Natural killer cell treated with Interleukin-12 subunit alpha and Interleukin-12 subunit beta and Interleukin-15 and Interleukin-18, amount 100 ng/mL, for 72 hours (primary cell): ENCODE measurements around the gene CTSE. TPM values are rescaled to one million over a fixed set of nuclear protein-coding genes. Genes with fewer than 3 reads are reported as not detected.

ENCODE experiments used
- ATAC-seq, 2 donors: fragments of 150-1000 bp; cut with Tn5 transposase in 1 of 2; sonication (Bioruptor Pico), chemical (Tn5 transposase) in 1 of 2; 2 replicates each; pipeline ENCODE4 v1.10.0; 2021
- DNase-seq: peaks from one replicate; pipeline ENCODE4 v3.0.0; 2022; ENCODE audit warnings: low spot score
- H3K27ac Mint-ChIP-seq, 2 donors: 1 replicate in 1 of 2; 2 replicates in 1 of 2; pipeline ENCODE4 v1.8.0; 2022; ENCODE audit warnings: mixed read lengths in 2 of 2, mild to moderate bottlenecking in 1 of 2, moderate library complexity in 1 of 2
- H3K27me3 Mint-ChIP-seq, 2 donors: 1 replicate in 1 of 2; 2 replicates in 1 of 2; pipeline ENCODE4 v1.8.0; 2022; ENCODE audit warnings: mixed read lengths in 2 of 2
- H3K36me3 Mint-ChIP-seq: one replicate; pipeline ENCODE4 v1.8.0; 2022; ENCODE audit warnings: mixed read lengths
- H3K4me1 Mint-ChIP-seq, 2 donors: 1 replicate in 1 of 2; 2 replicates in 1 of 2; pipeline ENCODE4 v1.8.0; 2022; ENCODE audit warnings: low read depth in 2 of 2, mixed read lengths in 2 of 2, mild to moderate bottlenecking in 1 of 2
- H3K4me3 Mint-ChIP-seq: one replicate; pipeline ENCODE4 v1.8.0; 2022; ENCODE audit warnings: mixed read lengths
- H3K9me3 Mint-ChIP-seq: 2 replicates; pipeline ENCODE4 v1.8.0; 2022; ENCODE audit warnings: mixed read lengths
- total RNA-seq, 2 donors: library from RNA; stranded (reverse); gene quantifications; one replicate each; pipeline ENCODE4 v1.2.3, GENCODE V29; 2022

Gene CTSE
- total RNA-seq, 2 donors from 2014 or later = not detected

- no peak for ATAC-seq
- DNase-seq = no peak
- Mint-ChIP-seq H3K4me3 (no peak overlapping the region), H3K4me1 (peaks cover 24 to 25% of the 10 kb centered on the region in 2 donors), H3K9me3 (peaks cover 11% of the 10 kb centered on the region), H3K27ac (no peak overlapping the region), H3K27me3 (no peaks in the 10 kb centered on the region), H3K36me3 (no peaks in the 10 kb centered on the region)
Measured at GRCh38 chr1:205973377-205974232, 50.1 kb downstream of the CTSE start.

DNA sequence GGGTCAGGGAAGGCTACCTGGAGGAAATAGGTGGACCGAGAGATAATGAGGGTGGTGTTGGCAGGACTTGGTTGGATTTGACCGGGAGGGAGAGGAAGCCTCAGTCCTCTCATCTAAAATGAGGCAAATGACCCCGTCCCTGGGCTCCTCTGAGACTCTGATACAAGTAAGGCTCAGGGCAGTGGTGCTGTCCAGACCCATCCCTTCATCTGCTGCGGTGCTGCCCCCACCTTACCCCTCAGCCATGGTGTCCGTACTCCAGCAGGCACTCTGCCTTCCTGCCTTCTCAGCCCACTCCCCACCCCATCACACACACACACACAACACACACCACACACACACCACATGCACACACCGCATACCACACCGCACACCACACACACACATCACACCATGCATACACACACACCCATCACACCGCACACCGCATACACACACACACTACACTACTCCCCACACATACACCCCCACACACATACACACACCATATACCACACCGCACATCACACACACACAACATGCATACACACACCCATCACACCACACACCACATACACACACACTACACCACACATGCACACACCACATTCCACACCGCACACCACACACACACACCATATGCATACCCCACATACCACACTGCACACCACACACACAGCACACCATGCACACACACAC, 51.1 kb downstream of the CTSE start:
- no peaks in the 10 kb centered on the region for H3K27me3 Mint-ChIP-seq
- no peaks in the 10 kb centered on the region for H3K36me3 Mint-ChIP-seq
- H3K4me3 Mint-ChIP-seq = no peak overlapping the region
- ATAC-seq = peak; percentile 37 to 61
- H3K9me3 Mint-ChIP-seq = peaks cover 11% of the 10 kb centered on the region
- no peak for DNase-seq
- H3K27ac Mint-ChIP-seq = no peak overlapping the region
- H3K4me1 Mint-ChIP-seq = peaks cover 24 to 25% of the 10 kb centered on the region in 2 donors

GRCh38 chr1:205972081-205972480, 51.6 kb downstream of the CTSE start:
- no peaks in the 10 kb centered on the region for H3K36me3 Mint-ChIP-seq
- no peaks in the 10 kb centered on the region for H3K27me3 Mint-ChIP-seq
- ATAC-seq (no peak), DNase-seq (no peak)
- H3K9me3 Mint-ChIP-seq = peaks cover 11% of the 10 kb centered on the region
- peaks cover 24 to 25% of the 10 kb centered on the region in 2 donors for H3K4me1 Mint-ChIP-seq
- no peak overlapping the region for H3K4me3 Mint-ChIP-seq
- H3K27ac Mint-ChIP-seq = no peak overlapping the region

- H3K4me3 Mint-ChIP-seq = no peak overlapping the region
- ATAC-seq (no peak), DNase-seq (no peak)
- H3K36me3 Mint-ChIP-seq = no peaks in the 10 kb centered on the region
- H3K9me3 Mint-ChIP-seq = peaks cover 11% of the 10 kb centered on the region
- no peak overlapping the region for H3K27ac Mint-ChIP-seq
- H3K4me1 Mint-ChIP-seq = peaks cover 24 to 25% of the 10 kb centered on the region in 2 donors
- no peaks in the 10 kb centered on the region for H3K27me3 Mint-ChIP-seq
Measured at GRCh38 chr1:205971082-205971481, 52.6 kb downstream of the CTSE start.

DNA sequence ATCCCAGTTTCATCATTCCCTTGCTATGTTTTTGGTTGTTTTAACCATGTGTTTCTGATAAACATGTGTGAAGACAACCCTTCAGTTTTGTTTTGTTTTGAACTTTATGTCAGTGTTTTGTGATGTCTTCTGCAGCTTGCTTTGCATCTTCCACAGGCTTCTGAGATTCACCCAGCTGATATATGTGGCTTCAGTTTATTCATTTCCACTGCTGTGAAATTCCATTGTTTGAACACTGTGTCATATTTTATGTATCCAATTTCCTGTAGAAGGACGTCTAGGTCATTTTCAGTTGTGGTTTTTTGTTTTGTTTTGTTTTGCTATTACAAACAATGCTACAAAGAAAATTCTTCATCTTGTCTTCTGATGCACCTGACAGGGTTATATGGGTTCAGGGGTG, 53.2 kb downstream of the CTSE start:
- Mint-ChIP-seq H3K27me3 (no peaks in the 10 kb centered on the region), H3K36me3 (no peaks in the 10 kb centered on the region), H3K4me3 (no peak overlapping the region), H3K4me1 (peaks cover 24 to 25% of the 10 kb centered on the region in 2 donors), H3K27ac (no peak overlapping the region), H3K9me3 (peaks cover 11% of the 10 kb centered on the region)
- DNase-seq = no peak
- no peak for ATAC-seq

- DNase-seq = no peak
- H3K27ac Mint-ChIP-seq = no peak overlapping the region
- no peaks in the 10 kb centered on the region for H3K27me3 Mint-ChIP-seq
- no peak overlapping the region for H3K4me3 Mint-ChIP-seq
- no peaks in the 10 kb centered on the region for H3K36me3 Mint-ChIP-seq
- H3K9me3 Mint-ChIP-seq = peaks cover 3% of the 10 kb centered on the region
- no peak for ATAC-seq
- H3K4me1 Mint-ChIP-seq = peaks cover 15 to 16% of the 10 kb centered on the region in 2 donors
Measured at GRCh38 chr1:205969229-205969628, 54.5 kb downstream of the CTSE start.

DNA sequence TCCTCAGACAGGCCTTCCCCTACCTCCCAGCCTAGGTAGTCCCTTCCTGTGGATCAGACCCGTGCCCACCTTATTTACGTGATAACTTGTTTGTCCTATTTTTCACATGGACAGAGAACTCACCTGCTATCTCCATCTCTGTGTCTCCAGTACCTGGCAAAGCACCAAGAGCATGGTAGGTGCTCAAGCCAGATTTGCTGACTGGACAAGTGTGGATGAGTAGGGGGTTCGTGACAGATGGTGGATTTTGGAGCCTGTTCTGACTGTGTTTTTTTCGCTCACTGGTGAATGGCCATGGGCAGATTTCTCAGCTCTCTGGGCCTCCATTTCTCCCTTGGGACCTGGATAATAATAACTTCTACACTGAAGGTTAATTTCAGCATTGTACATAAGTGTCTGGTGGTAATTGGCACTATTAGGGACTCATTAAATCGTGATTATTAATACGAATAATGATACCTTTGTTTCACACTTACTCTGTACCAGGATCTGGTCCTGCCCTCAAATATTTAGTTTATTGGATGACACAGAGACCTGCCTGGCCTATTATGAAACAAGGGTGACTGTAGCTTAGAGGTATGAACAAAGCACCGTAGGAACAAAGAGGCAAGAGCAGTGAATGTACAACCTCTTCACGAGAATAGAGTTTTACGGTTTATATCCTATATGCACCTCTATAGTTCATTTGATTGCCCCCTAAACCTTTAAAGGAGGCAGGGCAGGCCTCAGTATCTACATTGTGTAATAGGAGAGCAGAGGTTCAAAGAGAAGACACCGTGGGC, 56.0 kb downstream of the CTSE start:
- H3K36me3 Mint-ChIP-seq = no peaks in the 10 kb centered on the region
- no peak for DNase-seq
- no peak overlapping the region for H3K27ac Mint-ChIP-seq
- peaks cover 1 to 2% of the 10 kb centered on the region in 2 donors for H3K4me1 Mint-ChIP-seq
- no peak for ATAC-seq
- no peaks in the 10 kb centered on the region for H3K9me3 Mint-ChIP-seq
- no peak overlapping the region for H3K4me3 Mint-ChIP-seq
- peaks cover 0 to 2% of the 10 kb centered on the region in 2 donors for H3K27me3 Mint-ChIP-seq

DNA sequence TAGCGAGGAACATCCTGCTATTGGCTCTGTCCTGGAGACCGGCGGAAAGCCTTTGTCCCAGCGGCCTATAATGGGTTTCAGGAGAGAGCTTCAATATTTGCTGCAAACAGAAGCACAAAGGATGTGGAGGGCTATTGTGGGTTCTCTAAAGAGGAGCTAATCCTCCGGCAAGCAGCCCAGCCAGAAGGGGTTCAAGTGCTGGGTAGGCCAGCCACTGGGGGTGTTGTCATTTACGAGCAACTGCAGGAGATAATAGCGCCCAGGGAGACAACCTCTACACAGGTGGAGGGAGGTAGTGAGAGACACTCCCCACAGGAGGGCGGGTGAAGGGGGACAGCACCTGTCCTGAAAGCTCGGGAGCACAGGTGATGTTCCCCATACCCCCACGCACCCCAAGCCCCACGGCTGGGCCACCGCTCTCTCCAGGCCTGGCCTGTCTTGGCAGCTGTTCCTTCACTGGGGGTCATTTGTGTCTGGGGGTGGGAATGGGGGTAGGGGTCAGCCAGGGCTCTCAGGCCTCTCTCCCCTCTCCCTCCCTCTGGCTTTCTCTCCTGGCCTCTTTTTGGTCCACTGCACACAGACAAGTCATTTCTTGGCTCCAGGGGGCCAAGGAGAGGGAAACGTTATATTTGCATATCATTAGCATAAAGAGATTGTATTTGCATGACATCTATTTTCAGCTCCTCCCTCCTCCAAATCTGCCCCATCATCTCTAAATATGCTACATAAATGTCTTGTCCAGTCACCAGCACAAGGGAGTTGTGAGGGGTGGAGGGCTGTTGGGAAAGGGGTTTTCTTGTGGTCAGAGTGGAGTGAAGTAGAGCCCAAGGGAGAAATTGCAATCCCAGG, 58.4 kb downstream of the CTSE start:
- DNase-seq (no peak), ATAC-seq (no peak)
- H3K9me3 Mint-ChIP-seq = no peaks in the 10 kb centered on the region
- no peaks in the 10 kb centered on the region for H3K4me1 Mint-ChIP-seq
- H3K27me3 Mint-ChIP-seq = peaks cover 5 to 13% of the 10 kb centered on the region in 2 donors
- no peaks in the 10 kb centered on the region for H3K36me3 Mint-ChIP-seq
- H3K4me3 Mint-ChIP-seq = no peak overlapping the region
- H3K27ac Mint-ChIP-seq = no peak overlapping the region

DNA sequence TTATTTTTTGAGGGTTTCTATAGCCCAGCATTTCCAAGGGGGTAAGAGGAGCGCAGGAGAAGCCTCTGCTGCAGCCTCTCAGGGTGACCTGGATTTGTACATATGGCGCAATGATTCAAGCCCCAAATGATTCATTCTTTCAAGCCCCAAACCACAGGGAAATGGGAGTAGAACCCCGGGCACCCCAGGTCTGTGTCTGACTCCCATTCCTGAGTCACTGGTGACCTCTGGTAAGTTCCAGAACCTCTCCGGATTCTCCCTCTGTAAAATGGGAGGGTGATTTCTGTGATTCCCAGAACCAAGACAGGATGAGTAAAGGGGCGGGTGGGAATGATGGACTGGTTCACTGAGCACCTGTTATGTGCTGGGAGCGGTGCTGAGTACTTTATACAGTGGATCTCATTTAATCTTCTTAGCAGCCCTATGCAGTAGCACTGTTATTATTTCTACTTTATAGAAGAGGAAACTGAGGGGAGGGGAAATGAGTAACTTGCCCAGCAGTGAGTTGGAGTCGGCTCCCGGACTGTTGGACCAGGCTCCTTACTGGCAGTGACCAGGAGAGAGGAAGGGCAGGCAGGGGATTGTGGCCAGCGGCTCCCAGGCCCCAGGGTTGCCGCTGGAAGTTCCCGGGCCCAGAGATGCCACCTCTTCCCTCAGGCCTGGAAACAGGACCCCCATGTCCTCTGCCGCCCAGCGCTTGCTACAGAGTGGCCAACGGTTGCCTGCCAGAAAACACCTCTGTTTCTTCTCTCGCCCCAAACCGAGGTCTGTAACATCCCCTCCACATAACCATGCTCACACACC, 60.1 kb downstream of the CTSE start:
- Mint-ChIP-seq H3K9me3 (no peaks in the 10 kb centered on the region), H3K36me3 (no peaks in the 10 kb centered on the region), H3K27ac (no peak overlapping the region), H3K27me3 (peaks cover 13 to 19% of the 10 kb centered on the region in 2 donors), H3K4me3 (no peak overlapping the region), H3K4me1 (no peaks in the 10 kb centered on the region)
- ATAC-seq (no peak), DNase-seq (no peak)

DNA sequence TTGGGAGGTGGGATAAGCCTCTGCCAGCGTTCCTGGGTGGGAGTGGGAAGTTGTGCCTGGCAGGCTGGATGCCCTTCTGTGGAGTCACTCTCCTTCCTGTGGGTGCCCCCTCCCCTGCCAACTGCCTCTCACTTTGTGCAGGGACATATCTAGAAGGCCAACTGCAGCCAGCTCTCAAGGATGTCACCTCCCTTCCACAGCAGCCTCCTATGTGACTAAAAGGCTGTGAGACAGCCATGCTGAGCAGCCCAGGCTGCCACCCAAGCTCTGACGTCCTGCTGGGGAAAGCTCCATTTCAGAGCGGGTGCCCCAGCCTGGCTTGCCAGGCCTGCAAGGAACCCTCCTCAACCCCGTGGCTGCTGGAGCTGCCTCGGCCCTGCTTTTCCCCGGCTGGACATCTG, 60.9 kb downstream of the CTSE start:
- H3K27ac Mint-ChIP-seq = no peak overlapping the region
- H3K9me3 Mint-ChIP-seq = no peaks in the 10 kb centered on the region
- no peak for ATAC-seq
- H3K4me1 Mint-ChIP-seq = no peaks in the 10 kb centered on the region
- H3K36me3 Mint-ChIP-seq = no peaks in the 10 kb centered on the region
- no peak for DNase-seq
- H3K27me3 Mint-ChIP-seq = peaks cover 13 to 19% of the 10 kb centered on the region in 2 donors
- no peak overlapping the region for H3K4me3 Mint-ChIP-seq

DNA sequence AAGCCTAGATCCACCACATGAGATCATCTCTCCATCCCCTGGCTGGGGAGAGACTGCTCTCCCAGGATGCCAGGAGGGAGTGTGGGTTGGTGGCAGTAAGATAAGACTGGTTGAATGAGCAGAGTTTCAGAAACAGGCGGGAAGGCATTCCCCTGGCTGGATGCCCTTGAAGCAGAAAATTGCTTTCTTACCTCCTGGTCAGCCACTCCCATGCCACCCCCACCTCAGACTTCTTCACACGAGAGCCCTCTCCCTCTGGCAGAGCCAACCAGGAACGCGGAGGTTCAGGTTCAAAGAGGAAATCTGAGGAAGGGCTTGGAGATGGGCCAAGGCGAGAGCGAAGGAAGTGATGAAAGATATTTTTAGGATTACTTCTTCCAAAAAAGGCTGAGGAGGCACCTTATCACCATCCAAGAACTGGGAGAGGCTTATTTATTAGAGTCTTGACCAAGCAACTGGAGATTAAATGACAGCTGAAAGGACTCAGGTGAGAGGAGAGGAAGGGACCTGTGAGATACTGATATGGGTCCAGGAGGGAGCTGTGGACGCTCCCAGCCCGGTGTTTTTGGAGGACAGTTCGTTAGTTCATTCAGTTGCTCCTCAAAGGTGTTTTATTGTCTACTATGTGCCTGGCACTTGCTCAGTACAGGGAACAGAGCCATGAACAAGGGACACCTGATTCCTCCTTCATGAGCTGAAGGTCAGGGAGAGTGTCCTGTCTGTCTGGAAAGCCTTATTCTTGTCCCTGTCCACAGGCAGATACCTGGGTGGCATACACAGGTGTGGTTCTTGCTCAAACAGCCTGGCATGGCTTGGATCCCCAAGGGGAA, 61.5 kb downstream of the CTSE start:
- peak overlapping the region in 1 of 2 donors; percentile 53 for H3K27ac Mint-ChIP-seq

GRCh38 chr1:205961405-205961804, 62.3 kb downstream of the CTSE start:
- peaks cover 13 to 19% of the 10 kb centered on the region in 2 donors for H3K27me3 Mint-ChIP-seq
- no peak overlapping the region for H3K4me3 Mint-ChIP-seq
- H3K36me3 Mint-ChIP-seq = no peaks in the 10 kb centered on the region
- no peaks in the 10 kb centered on the region for H3K9me3 Mint-ChIP-seq
- no peaks in the 10 kb centered on the region for H3K4me1 Mint-ChIP-seq
- H3K27ac Mint-ChIP-seq = peak overlapping the region in 1 of 2 donors; percentile 53
- DNase-seq (no peak), ATAC-seq (peak; percentile 48 to 54)

More for the DNA sequence above, 61.5 kb downstream of the CTSE start:
- no peak for ATAC-seq
- no peaks in the 10 kb centered on the region for H3K4me1 Mint-ChIP-seq
- H3K9me3 Mint-ChIP-seq = no peaks in the 10 kb centered on the region
- DNase-seq = no peak
- H3K36me3 Mint-ChIP-seq = no peaks in the 10 kb centered on the region
- H3K4me3 Mint-ChIP-seq = no peak overlapping the region
- H3K27me3 Mint-ChIP-seq = peaks cover 13 to 19% of the 10 kb centered on the region in 2 donors
